H1 (cell line): ENCODE measurements around the gene ARL3. TPM values are rescaled to one million over a fixed set of nuclear protein-coding genes. Genes with fewer than 3 reads are reported as not detected.

Experiments used
- ATF2 ChIP-seq: IDR thresholded peaks from 2 replicates; pipeline ENCODE4 v1.6.1; 2012; ENCODE audit warnings: low read length, inconsistent platforms
- ATF3 ChIP-seq: IDR thresholded peaks from 2 replicates; pipeline ENCODE4 v1.6.1; 2011; ENCODE audit warnings: low read depth, mild to moderate bottlenecking, low read length; ENCODE audit not compliant: insufficient read depth
- CBX8 ChIP-seq: fragments of 300-800, 300-1000 bp; sonication (generic); IDR thresholded peaks from 2 replicates; pipeline ENCODE4 v1.7.1; 2016; ENCODE audit warnings: low read depth, low read length, borderline replicate concordance
- CTCF ChIP-seq, 3 experiments: IDR thresholded peaks; 1 replicate in 2 of 3; 2 replicates in 1 of 3; pipeline versions ENCODE4 v1.5.1 to v1.6.1; 2011; ENCODE audit warnings: low read length in 3 of 3, mild to moderate bottlenecking in 3 of 3, inconsistent platforms in 2 of 3, low read depth in 1 of 3, moderate library complexity in 1 of 3; ENCODE audit not compliant: insufficient read depth in 1 of 3; ENCODE audit errors: control extremely low read depth in 1 of 3
- E2F6 ChIP-seq: IDR thresholded peaks from 2 replicates; pipeline ENCODE4 v1.6.1; 2012; ENCODE audit warnings: inconsistent platforms
- EZH2 ChIP-seq: fragments of 200-600 bp; sonication (generic); IDR thresholded peaks from 2 replicates; pipeline ENCODE4 v1.7.1; 2012; ENCODE audit warnings: low read depth, mild to moderate bottlenecking, moderate library complexity, low read length, inconsistent platforms; ENCODE audit not compliant: severe bottlenecking
- HDAC2 ChIP-seq, 2 experiments: fragments of 300-600 bp in 1 of 2; sonication (generic) in 1 of 2; IDR thresholded peaks; 2 replicates each; pipeline ENCODE4 v1.6.1; 2011 to 2012; ENCODE audit warnings: low read depth in 2 of 2, low read length in 2 of 2, mild to moderate bottlenecking in 2 of 2, moderate library complexity in 2 of 2, borderline replicate concordance in 1 of 2, inconsistent platforms in 1 of 2
- KDM1A ChIP-seq: fragments of 200-600, 300-600 bp; sonication (generic); IDR thresholded peaks from 2 replicates; pipeline ENCODE4 v1.7.1; 2016; ENCODE audit warnings: mild to moderate bottlenecking, low read length, borderline replicate concordance
- YY1 ChIP-seq: IDR thresholded peaks from 2 replicates; pipeline ENCODE4 v1.6.1; 2011; ENCODE audit warnings: low read depth, mild to moderate bottlenecking, low read length
- polyA plus RNA-seq, 7 experiments: library from polyadenylated mRNA; depleted of rRNA in 3 of 7; stranded (reverse) in 5 of 7; unstranded in 2 of 7; fragments of >200 nt in 5 of 7; fragments of 200-250 nt in 2 of 7; gene quantifications; 1 replicate in 5 of 7; 2 replicates in 1 of 7; 4 replicates in 1 of 7; pipeline versions ENCODE4 v1.2.1 to v1.2.3, GENCODE V29; 2011 to 2013; ENCODE audit warnings: missing spikeins in 2 of 7, mixed read lengths in 2 of 7
- total RNA-seq: library from RNA; stranded (reverse); fragmentation: NEBNext Ultra II Directional; extraction: Animal tissue kit (Norgen Biotek cat#: 25700); gene quantifications from 2 replicates; pipeline ENCODE4 v1.2.1, GENCODE V29; 2021

Gene ARL3
- total and polyA plus RNA-seq, 2 of the 8 experiments (the other 6 are each of a cell fraction or from before 2014, with no cell fraction given): 8.8 to 16.2 TPM

GRCh38 chr10:102678842-102679289, 35.3 kb downstream of the ARL3 start (continued):
- TF ChIP-seq YY1 (peak; percentile 52; the same call in 1 of the 2 replicates), CBX8 (no peak), CTCF (IDR thresholded peaks at IDR 0.05; ENCODE audit: control extremely low read depth in 1 of 3, insufficient read depth in 1 of 3, low read depth in 1 of 3, low read length in 3 of 3) (peak; percentile 86 to 95 (median 94)), ATF3 (0 out of 2 replicates have a peak, but pooled peaks have one; percentile 4), E2F6 (peak; percentile 82), HDAC2 (IDR thresholded peaks at IDR 0.05; ENCODE audit: borderline replicate concordance in 1 of 2, low read depth in 2 of 2, low read length in 2 of 2) (peak; percentile 28 to 59; a peak in 1 of 4 replicates), EZH2 (no peak), KDM1A (0 out of 2 replicates have a peak, but pooled peaks have one; percentile 27), ATF2 (no peak)
